MM.1S (cell line): ENCODE data around the gene ARHGAP26.

Experiments used
- DNase-seq: peaks from one replicate; pipeline ENCODE4 v3.0.0-alpha.2; 2015
- H2AFZ ChIP-seq: fragments of 300-600 bp; sonication (generic); 2 replicates; pipeline ENCODE4 v1.6.0; 2016; ENCODE audit warnings: antibody characterized with exemption, low read length
- H3F3A ChIP-seq: fragments of 300-600 bp; sonication (generic); 2 replicates; pipeline ENCODE4 v1.6.1; 2016; ENCODE audit warnings: mild to moderate bottlenecking, antibody characterized with exemption, low read length, moderate library complexity, mixed read lengths; ENCODE audit not compliant: insufficient read depth
- H3K27ac ChIP-seq: fragments of 300-600 bp; sonication (generic); 2 replicates; pipeline ENCODE4 v1.5.1; 2016; ENCODE audit warnings: mild to moderate bottlenecking, low read length
- H3K27me3 ChIP-seq: fragments of 300-600 bp; sonication (generic); replicated peaks from 2 replicates; pipeline ENCODE4 v1.6.0; 2016; ENCODE audit warnings: low read length; ENCODE audit not compliant: insufficient read depth
- H3K36me3 ChIP-seq: fragments of 300-600 bp; sonication (generic); replicated peaks from 2 replicates; pipeline ENCODE4 v1.6.1; 2016; ENCODE audit warnings: mild to moderate bottlenecking, low read length, mixed read lengths; ENCODE audit not compliant: insufficient read depth
- H3K4me1 ChIP-seq: fragments of 300-600 bp; sonication (generic); 2 replicates; pipeline ENCODE4 v1.6.1; 2016; ENCODE audit warnings: low read length, mixed read lengths
- H3K4me2 ChIP-seq: fragments of 300-600 bp; sonication (generic); 2 replicates; pipeline ENCODE4 v1.6.0; 2016; ENCODE audit warnings: low read depth, low read length
- H3K4me3 ChIP-seq: fragments of 300-600 bp; sonication (generic); 2 replicates; pipeline ENCODE4 v1.5.1; 2016; ENCODE audit warnings: low read length, mixed read lengths
- H3K79me2 ChIP-seq: fragments of 300-600 bp; sonication (generic); 2 replicates; pipeline ENCODE4 v1.6.1; 2016; ENCODE audit warnings: mixed run types, low read length, mixed read lengths
- H3K9ac ChIP-seq: fragments of 300-600 bp; sonication (generic); 2 replicates; pipeline ENCODE4 v1.6.1; 2016; ENCODE audit warnings: low read length, mixed read lengths
- H3K9me2 ChIP-seq: fragments of 300-600 bp; sonication (generic); replicated peaks from 2 replicates; pipeline ENCODE4 v1.6.1; 2016; ENCODE audit warnings: mild to moderate bottlenecking, low read length, mixed read lengths; ENCODE audit not compliant: insufficient read depth
- H3K9me3 ChIP-seq: fragments of 300-600 bp; sonication (generic); replicated peaks from 2 replicates; pipeline ENCODE4 v1.6.1; 2016; ENCODE audit warnings: mild to moderate bottlenecking, low read length, mixed read lengths; ENCODE audit not compliant: insufficient read depth
- H4K20me1 ChIP-seq: fragments of 300-600 bp; sonication (generic); 2 replicates; pipeline ENCODE4 v1.6.1; 2016; ENCODE audit warnings: mild to moderate bottlenecking, low read length, moderate library complexity, mixed read lengths; ENCODE audit not compliant: insufficient read depth
- EZH2 ChIP-seq: fragments of 300-600 bp; sonication (generic); optimal IDR thresholded peaks from 2 replicates; pipeline ENCODE3; 2017; ENCODE audit warnings: low read depth, mild to moderate bottlenecking, antibody characterized with exemption, low read length, mixed read lengths
- EZH2phosphoT487 ChIP-seq: fragments of 300-600 bp; sonication (generic); IDR thresholded peaks from 2 replicates; pipeline ENCODE4 v1.6.1; 2018; ENCODE audit warnings: antibody characterized with exemption, low read length
- TF ChIP-seq, protein P1 (sequence below): fragments of 300-600 bp; sonication (generic); IDR thresholded peaks from 2 replicates; pipeline ENCODE4 v1.5.1; 2016; ENCODE audit warnings: antibody characterized with exemption, low read length, mixed read lengths

ARHGAP26 gene

DNA sequence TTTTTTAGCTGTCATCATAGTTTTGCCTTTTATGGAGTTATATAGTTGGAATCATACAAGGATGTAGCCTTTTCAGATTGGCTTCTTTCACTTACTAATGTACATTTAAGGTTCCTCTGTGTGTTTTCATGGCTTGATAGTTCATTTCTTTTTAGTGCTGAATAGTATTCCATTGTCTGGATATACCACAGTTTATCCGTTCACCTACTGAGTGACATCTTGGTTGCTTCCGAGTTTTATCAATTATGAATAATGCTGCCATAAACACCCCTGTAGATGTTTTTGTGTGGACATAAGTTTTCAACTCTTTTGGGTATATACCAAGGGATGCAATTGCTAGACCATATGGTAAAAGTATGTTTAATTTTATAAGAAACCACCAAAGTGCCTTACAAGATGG, 497.0 kb downstream of the ARHGAP26 start:
- Histone ChIP-seq H3K36me3 (no peaks in the 10 kb centered on the region), H3K9me3 (no peaks in the 10 kb centered on the region), H3K4me3 (no peak overlapping the region), H2AFZ (no peak overlapping the region), H3F3A (peaks cover 6% of the 10 kb centered on the region), H3K9ac (no peak overlapping the region), H3K9me2 (no peaks in the 10 kb centered on the region), H3K27ac (no peak overlapping the region), H3K4me2 (no peak overlapping the region), H3K4me1 (peaks cover 20% of the 10 kb centered on the region), H3K27me3 (no peaks in the 10 kb centered on the region), H4K20me1 (no peaks in the 10 kb centered on the region), H3K79me2 (no peaks in the 10 kb centered on the region)
- DNase-seq, result no peak
- TF ChIP-seq, protein P1, sequence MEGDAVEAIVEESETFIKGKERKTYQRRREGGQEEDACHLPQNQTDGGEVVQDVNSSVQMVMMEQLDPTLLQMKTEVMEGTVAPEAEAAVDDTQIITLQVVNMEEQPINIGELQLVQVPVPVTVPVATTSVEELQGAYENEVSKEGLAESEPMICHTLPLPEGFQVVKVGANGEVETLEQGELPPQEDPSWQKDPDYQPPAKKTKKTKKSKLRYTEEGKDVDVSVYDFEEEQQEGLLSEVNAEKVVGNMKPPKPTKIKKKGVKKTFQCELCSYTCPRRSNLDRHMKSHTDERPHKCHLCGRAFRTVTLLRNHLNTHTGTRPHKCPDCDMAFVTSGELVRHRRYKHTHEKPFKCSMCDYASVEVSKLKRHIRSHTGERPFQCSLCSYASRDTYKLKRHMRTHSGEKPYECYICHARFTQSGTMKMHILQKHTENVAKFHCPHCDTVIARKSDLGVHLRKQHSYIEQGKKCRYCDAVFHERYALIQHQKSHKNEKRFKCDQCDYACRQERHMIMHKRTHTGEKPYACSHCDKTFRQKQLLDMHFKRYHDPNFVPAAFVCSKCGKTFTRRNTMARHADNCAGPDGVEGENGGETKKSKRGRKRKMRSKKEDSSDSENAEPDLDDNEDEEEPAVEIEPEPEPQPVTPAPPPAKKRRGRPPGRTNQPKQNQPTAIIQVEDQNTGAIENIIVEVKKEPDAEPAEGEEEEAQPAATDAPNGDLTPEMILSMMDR, result no peak
- TF ChIP-seq EZH2phosphoT487 (no peak), EZH2 (no peak)

DNA sequence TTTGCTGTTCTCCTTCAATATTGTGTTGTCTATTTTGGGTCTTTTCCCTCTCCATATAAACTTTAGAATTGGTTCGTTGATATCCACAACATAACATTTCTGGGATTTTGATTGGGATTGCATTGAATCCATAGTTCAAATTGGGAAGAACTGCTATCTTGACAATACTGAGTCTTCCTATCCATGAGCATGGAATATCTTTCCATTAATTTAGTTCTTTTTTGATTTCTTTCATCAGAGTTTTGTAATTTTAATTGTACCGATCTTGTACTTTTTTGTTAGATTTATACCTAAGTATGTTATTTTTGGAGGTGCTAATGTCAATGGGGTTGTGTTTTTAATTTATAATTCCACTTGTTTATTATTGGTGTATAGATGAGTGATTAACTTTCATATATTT, 498.2 kb downstream of the ARHGAP26 start:
- no peak for DNase-seq
- Histone ChIP-seq H3K9me3 (no peaks in the 10 kb centered on the region), H3K4me2 (no peak overlapping the region), H4K20me1 (no peaks in the 10 kb centered on the region), H3K4me3 (no peak overlapping the region), H3K27ac (no peak overlapping the region), H2AFZ (no peak overlapping the region), H3K79me2 (no peaks in the 10 kb centered on the region), H3K4me1 (0 out of 2 replicates have a peak, but pooled peaks cover 9% of the 10 kb centered on the region), H3K9ac (no peak overlapping the region), H3F3A (no peaks in the 10 kb centered on the region), H3K36me3 (no peaks in the 10 kb centered on the region), H3K9me2 (no peaks in the 10 kb centered on the region), H3K27me3 (no peaks in the 10 kb centered on the region)
- TF ChIP-seq, protein P1, result no peak
- TF ChIP-seq EZH2 (no peak), EZH2phosphoT487 (no peak)

DNA sequence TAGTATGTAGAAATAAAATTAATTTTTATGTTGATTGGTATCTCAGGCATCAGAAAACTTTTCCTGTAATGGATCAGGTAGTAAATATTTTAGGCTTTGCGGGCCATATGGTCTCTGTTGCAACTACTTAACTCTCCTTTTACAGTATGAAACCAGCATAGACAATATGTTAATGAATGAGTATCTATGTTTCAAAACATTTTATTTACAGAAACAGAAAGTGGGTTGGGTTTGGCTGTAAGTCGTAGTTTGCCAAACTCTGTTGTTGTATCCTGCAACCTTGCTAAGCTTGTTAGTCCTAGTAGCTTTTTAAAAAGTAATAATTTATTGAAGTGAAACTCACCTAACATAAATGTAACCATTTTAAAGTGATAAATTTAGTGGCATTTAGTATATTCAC, 501.3 kb downstream of the ARHGAP26 start:
- DNase-seq, result peak; percentile 35
- no peak overlapping the region for H3K27ac ChIP-seq
- no peaks in the 10 kb centered on the region for H4K20me1 ChIP-seq
- H2AFZ ChIP-seq, result no peak overlapping the region
- no peaks in the 10 kb centered on the region for H3K9me2 ChIP-seq
- TF ChIP-seq EZH2phosphoT487 (no peak), EZH2 (no peak)
- TF ChIP-seq, protein P1, result no peak
- 0 out of 2 replicates have a peak, but pooled peaks cover 7% of the 10 kb centered on the region for H3K4me1 ChIP-seq
- no peak overlapping the region for H3K9ac ChIP-seq
- no peaks in the 10 kb centered on the region for H3K79me2 ChIP-seq
- no peaks in the 10 kb centered on the region; the same call in 1 of the 2 replicates for H3F3A ChIP-seq
- H3K36me3 ChIP-seq, result no peaks in the 10 kb centered on the region
- H3K9me3 ChIP-seq, result no peaks in the 10 kb centered on the region
- H3K4me2 ChIP-seq, result no peak overlapping the region
- H3K4me3 ChIP-seq, result no peak overlapping the region
- H3K27me3 ChIP-seq, result no peaks in the 10 kb centered on the region
